K562 (cell line): ENCODE data around the gene ME3. TPM values are rescaled to one million over a fixed set of nuclear protein-coding genes. Genes with fewer than 3 reads are reported as not detected.

Source experiments
- ATAC-seq: fragments of 200-7000 bp; cut with Tn5 transposase; 3 replicates; pipeline ENCODE4 v1.9.1; 2020; ENCODE audit warnings: moderate library complexity
- BruUV-seq: library from RNA; stranded (reverse); fragments of 400-500 nt; replicated peaks from 2 replicates; lab custom pipeline; 2021; lab: Mats Ljungman, UMichigan
- CTCF ChIA-PET: fragments of 300-600 bp; formaldehyde crosslinking; extraction: SDS; loops from one replicate; lab custom pipeline; 2021; ENCODE audit warnings: low intra/inter-chr PET ratio; lab: Yijun Ruan, JAX
- POLR2A ChIA-PET: fragments of 300-600, 350-650 bp; sonication (Branson Sonifier 250); formaldehyde crosslinking; extraction: SDS; loops from one replicate; lab custom pipeline; 2021; ENCODE audit warnings: antibody characterized with exemption, inconsistent platforms; lab: Yijun Ruan, JAX
- DNase-seq, 4 experiments: peaks; one replicate each; pipeline versions ENCODE4 v3.0.0 to v3.0.0-alpha.2; 2011 to 2018; ENCODE audit warnings: low spot score in 3 of 4, mixed read lengths in 3 of 4; ENCODE audit errors: extremely low read depth in 1 of 4
- FAIRE-seq: peaks from 2 replicates; lab custom pipeline; 2011; peaks lifted over from hg19 to GRCh38; lab: Jason Lieb, UNC
- H2AFZ ChIP-seq: 2 replicates; pipeline ENCODE4 v1.6.0; 2011; ENCODE audit warnings: low read depth, low read length, control low read depth, inconsistent platforms
- H3K27ac ChIP-seq: fragments of 200-600 bp; 3 replicates; pipeline ENCODE4 v1.8.0; 2011; ENCODE audit warnings: low read depth, mild to moderate bottlenecking, control low read depth, inconsistent platforms, low read length, moderate library complexity, mixed read lengths; ENCODE audit errors: extremely low read depth
- H3K27me3 ChIP-seq, 2 experiments: fragments of 300-600 bp in 1 of 2; 2 replicates in 1 of 2; 3 replicates in 1 of 2; pipeline versions ENCODE4 v1.6.0 to v1.8.0; 2011; ENCODE audit warnings: inconsistent platforms in 2 of 2, low read length in 2 of 2, mild to moderate bottlenecking in 1 of 2, mixed read lengths in 1 of 2, moderate library complexity in 1 of 2; ENCODE audit not compliant: control insufficient read depth in 2 of 2, insufficient read depth in 2 of 2
- H3K36me3 ChIP-seq: fragments of 300-600 bp; 3 replicates; pipeline ENCODE4 v1.8.0; 2011; ENCODE audit warnings: mild to moderate bottlenecking, low read length, inconsistent platforms; ENCODE audit not compliant: control insufficient read depth, insufficient read depth
- H3K4me1 ChIP-seq, 2 experiments: fragments of 200-600 bp in 1 of 2; replicated peaks in 1 of 2; 2 replicates in 1 of 2; 3 replicates in 1 of 2; pipeline versions ENCODE4 v1.5.1 to v1.8.0; 2011; ENCODE audit warnings: inconsistent platforms in 2 of 2, low read length in 2 of 2, mild to moderate bottlenecking in 1 of 2, mixed read lengths in 1 of 2, moderate library complexity in 1 of 2; ENCODE audit not compliant: control insufficient read depth in 2 of 2, insufficient read depth in 2 of 2
- H3K4me2 ChIP-seq: 2 replicates; pipeline ENCODE4 v1.6.1; 2011; ENCODE audit warnings: low read length, control low read depth, inconsistent platforms, mixed read lengths; ENCODE audit not compliant: insufficient read depth
- H3K4me3 ChIP-seq: fragments of 200-600 bp; sonication (generic), shearing (Covaris generic); 2 replicates; pipeline ENCODE4 v1.5.1; 2016; ENCODE audit warnings: control low read depth, inconsistent platforms
- H3K79me2 ChIP-seq: fragments of 200-600 bp; 3 replicates; pipeline ENCODE4 v1.8.0; 2011; ENCODE audit warnings: low read length, inconsistent platforms; ENCODE audit not compliant: control insufficient read depth, insufficient read depth
- H3K9ac ChIP-seq, 2 experiments: 2 replicates each; pipeline versions ENCODE4 v1.6.0 to v1.6.1; 2011; ENCODE audit warnings: low read depth in 2 of 2, low read length in 2 of 2, control low read depth in 1 of 2, inconsistent platforms in 1 of 2, mild to moderate bottlenecking in 1 of 2, mixed read lengths in 1 of 2; ENCODE audit not compliant: insufficient read depth in 1 of 2
- H3K9me1 ChIP-seq: one replicate; pipeline ENCODE4 v1.6.0; 2011; ENCODE audit warnings: inconsistent platforms, mild to moderate bottlenecking, low read length, moderate library complexity; ENCODE audit not compliant: control insufficient read depth, insufficient read depth
- H3K9me3 ChIP-seq: replicated peaks from 2 replicates; pipeline ENCODE4 v1.5.1; 2011; ENCODE audit warnings: low read depth, low read length, inconsistent platforms; ENCODE audit not compliant: control insufficient read depth, insufficient read depth
- H4K20me1 ChIP-seq: replicated peaks from 2 replicates; pipeline ENCODE4 v1.6.1; 2011; ENCODE audit warnings: low read length, inconsistent platforms, mixed read lengths; ENCODE audit not compliant: control insufficient read depth, insufficient read depth
- CTCF ChIP-seq, 3 experiments: IDR thresholded peaks in 2 of 3; conservative IDR thresholded peaks in 1 of 3; 2 replicates each; pipeline ENCODE4 v1.5.1; 2011 to 2012; ENCODE audit warnings: low read length in 3 of 3, mild to moderate bottlenecking in 3 of 3, control low read depth in 2 of 3, improper control_type of control experiment in 1 of 3, inconsistent platforms in 1 of 3, low read depth in 1 of 3, mixed read lengths in 1 of 3, moderate library complexity in 1 of 3; ENCODE audit not compliant: insufficient read depth in 2 of 3
- MYC ChIP-seq, 2 experiments: fragments of 250-450 bp in 1 of 2; sonication (Bioruptor Pico) in 1 of 2; IDR thresholded peaks; 2 replicates each; pipeline versions ENCODE4 v1.5.1 to v1.6.1; 2012 to 2021; ENCODE audit warnings: low read depth in 2 of 2, borderline replicate concordance in 1 of 2, improper control_type of control experiment in 1 of 2, low read length in 1 of 2, mild to moderate bottlenecking in 1 of 2, moderate library complexity in 1 of 2
- NR1H2 ChIP-seq: sonication (generic); formaldehyde crosslinking; IDR thresholded peaks from 2 replicates; pipeline ENCODE4 v1.4.0; 2020; ENCODE audit warnings: mild to moderate bottlenecking, missing genetic modification reagents
- RAD21 ChIP-seq, 2 experiments: fragments of 250-450 bp in 1 of 2; fragments of 450-650 bp in 1 of 2; sonication (Bioruptor Pico) in 1 of 2; formaldehyde crosslinking in 1 of 2; IDR thresholded peaks in 1 of 2; conservative IDR thresholded peaks in 1 of 2; 2 replicates each; pipeline versions ENCODE4 v1.4.0 to v1.8.0; 2020 to 2022; ENCODE audit warnings: mild to moderate bottlenecking in 2 of 2, moderate library complexity in 1 of 2
- TRIM25 ChIP-seq: fragments of 450-650 bp; IDR thresholded peaks from 2 replicates; pipeline ENCODE4 v1.7.0; 2016; ENCODE audit warnings: borderline replicate concordance
- ZNF778 ChIP-seq: fragments of 450-650 bp; formaldehyde crosslinking; IDR thresholded peaks from 2 replicates; pipeline ENCODE4 v1.4.0; 2020; ENCODE audit warnings: mild to moderate bottlenecking, moderate library complexity
- WGBS: fragments of 100-300 bp; shearing (Covaris generic); methylation state at CpG from one replicate; pipeline ENCODE4 v1.1.6; 2016; ENCODE audit warnings: low coverage, mixed read lengths; ENCODE audit not compliant: insufficient coverage; ENCODE audit errors: missing lambda C conversion rate; 5-methylcytosine and 5-hydroxymethylcytosine counted together
- in situ Hi-C: fragments of 300-500 bp; cut with MboI; formaldehyde crosslinking; loops from 4 replicates; pipeline ENCODE4 v1.15.0; 2018; ENCODE audit warnings: inconsistent platforms, mixed read lengths
- intact Hi-C: fragments of 100-400 bp; cut with micrococcal nuclease; formaldehyde crosslinking; loops from 2 replicates; pipeline ENCODE4 v1.14.2; 2022
- polyA plus RNA-seq, 8 experiments: library from polyadenylated mRNA; depleted of rRNA in 4 of 8; stranded (reverse) in 5 of 8; unstranded in 3 of 8; fragments of >200 nt; fragmentation: Nextera tagmentation in 2 of 8; fragmentation: Illumina TruSeq in 1 of 8; extraction: Ambion mirVana in 2 of 8; extraction: Trizol in 1 of 8; gene quantifications; 2 replicates each; pipeline versions ENCODE4 v1.2.1 to v1.2.3, GENCODE V29; 2011 to 2014; ENCODE audit warnings: inconsistent platforms in 1 of 8, missing spikeins in 1 of 8
- total RNA-seq, 7 experiments: library from RNA; depleted of rRNA in 6 of 7; stranded (reverse); fragments of >200 nt in 6 of 7; fragmentation: Illumina TruSeq in 2 of 7; extraction: Trizol in 2 of 7; gene quantifications; 2 replicates each; pipeline versions ENCODE4 v1.2.1 to v1.2.3, GENCODE V29; 2011 to 2021; ENCODE audit warnings: low replicate concordance in 1 of 7

The ME3 gene
- total and polyA plus RNA-seq, 9 of the 15 experiments (the other 6 are each of a cell fraction or from before 2014, with no cell fraction given) = not detected

- TF ChIP-seq CTCF (IDR thresholded peaks at IDR 0.05 in 2 of 3, conservative IDR thresholded peaks at IDR 0.05 in 1 of 3; ENCODE audit: insufficient read depth in 2 of 3, low read depth in 1 of 3, low read length in 3 of 3) (peak in 2 of 3 experiments; percentile 53 to 61; a peak in 4 of 6 replicates), RAD21 (CRISPR knock-in tag; conservative IDR thresholded peaks at IDR 0.05 in 1 of 2, IDR thresholded peaks at IDR 0.05 in 1 of 2) (peak; percentile 51 to 66)
Measured at GRCh38 chr11:86418917-86419316, 253.5 kb downstream of the ME3 start (continued).

- Histone ChIP-seq H3K4me2 (no peak overlapping the region), H3K27me3 (peaks cover 0 to 8% of the 10 kb centered on the region in 2 experiments; a peak in 1 of 5 replicates), H4K20me1 (no peaks in the 10 kb centered on the region), H3K9ac (no peak overlapping the region), H3K9me3 (no peaks in the 10 kb centered on the region), H3K36me3 (no peaks in the 10 kb centered on the region), H3K27ac (no peak overlapping the region), H2AFZ (no peak overlapping the region), H3K79me2 (no peaks in the 10 kb centered on the region), H3K9me1 (no peaks in the 10 kb centered on the region), H3K4me3 (no peak overlapping the region), H3K4me1 (peaks cover 0 to 6% of the 10 kb centered on the region in 2 experiments; a peak in 3 of 5 replicates)
- in situ Hi-C loops = no loop called here
- CTCF ChIA-PET = interaction anchor here (0.7 to 1.2 kb wide), 2 partner anchors 564 to 823 kb away, joined by 4 read pairs; no protein-coding TSS in a partner anchor
- DNase-seq (no peak), FAIRE-seq (no peak), ATAC-seq (no peak)
- POLR2A ChIA-PET = interaction anchor here (0.6 kb wide), 1 partner anchor 895 kb away, joined by 3 read pairs; no protein-coding TSS in a partner anchor
- no peak for TF ChIP-seq NR1H2 (CRISPR knock-in tag)
- no peak for TF ChIP-seq TRIM25
- TF ChIP-seq ZNF778 = no peak
- TF ChIP-seq MYC (IDR thresholded peaks at IDR 0.05; ENCODE audit: low read depth, low read length) = no peak
- TF ChIP-seq MYC (CRISPR knock-in tag; IDR thresholded peaks at IDR 0.05; ENCODE audit: borderline replicate concordance, low read depth) = no peak
- WGBS = 36% methylated on average over 3 of the region's 3 CpGs
- no TSS peak for BruUV-seq
- intact Hi-C loops = loop anchor here (2.0 to 5.0 kb wide), 4 partner anchors 58 to 821 kb away; no protein-coding TSS in a partner anchor
Measured at GRCh38 chr11:86418513-86418912, 253.9 kb downstream of the ME3 start.
